Measurements from ENCODE around the gene INPP5E. TPM values are rescaled to one million over a fixed set of nuclear protein-coding genes. Genes with fewer than 3 reads are reported as not detected.

INPP5E gene
- total and polyA plus RNA-seq, 2 experiments from 2014 or later, result 5.8 to 13.4 TPM

- TF ChIP-seq REST (IDR thresholded peaks at IDR 0.05; ENCODE audit: unreplicated experiment), result no peak
- TF ChIP-seq CTCF (conservative IDR thresholded peaks at IDR 0.05; ENCODE audit: low read depth in 2 of 2), result no peak
- TF ChIP-seq POLR2AphosphoS5 (IDR thresholded peaks at IDR 0.05; ENCODE audit: low read depth), result no peak
- no peak for TF ChIP-seq CREB1 (CRISPR knock-in tag; IDR thresholded peaks at IDR 0.05; ENCODE audit: low read depth)
- TF ChIP-seq STAT1 (IDR thresholded peaks at IDR 0.05; ENCODE audit: unreplicated experiment), result no peak
- no peak for TF ChIP-seq EZH2phosphoT487 (IDR thresholded peaks at IDR 0.05; ENCODE audit: unreplicated experiment)
- no peak for TF ChIP-seq NANOG (IDR thresholded peaks at IDR 0.05; ENCODE audit: borderline replicate concordance)
- TF ChIP-seq ETS1 (IDR thresholded peaks at IDR 0.05), result no peak
- TF ChIP-seq ZNF462 (CRISPR knock-in tag; IDR thresholded peaks at IDR 0.05), result no peak
- no peak for TF ChIP-seq JUNB (IDR thresholded peaks at IDR 0.05; ENCODE audit: unreplicated experiment)
- TF ChIP-seq ZNF114 (CRISPR knock-in tag; IDR thresholded peaks at IDR 0.05), result no peak
- no peak for TF ChIP-seq ZNF331 (CRISPR knock-in tag; IDR thresholded peaks at IDR 0.05; ENCODE audit: low read depth)
- no peak for TF ChIP-seq EZH2 (IDR thresholded peaks at IDR 0.05; ENCODE audit: low read depth, unreplicated experiment)
- H3K27ac Mint-ChIP-seq, result no peak overlapping the region
- no peak overlapping the region for H2AFZ ChIP-seq
- ATAC-seq (no peak), DNase-seq (ENCODE audit: low spot score) (no peak)
- peaks cover 7% of the 10 kb centered on the region for H3K27me3 Mint-ChIP-seq (ENCODE audit: insufficient read depth, low read depth, poor library complexity)
- peaks cover 93% of the 10 kb centered on the region for H3K79me2 ChIP-seq (replicated peaks; ENCODE audit: insufficient read depth)
- peaks cover 47% of the 10 kb centered on the region for H4K20me1 ChIP-seq (replicated peaks; ENCODE audit: insufficient read depth)
- H3F3A ChIP-seq (replicated peaks; ENCODE audit: low read depth), result 0 out of 2 replicates have a peak, but pooled peaks cover 6% of the 10 kb centered on the region
- peaks cover 73% of the 10 kb centered on the region for H3K36me3 Mint-ChIP-seq (ENCODE audit: low read depth)
- no peaks in the 10 kb centered on the region for H3K9me3 Mint-ChIP-seq
- H3K4me1 Mint-ChIP-seq, result no peaks in the 10 kb centered on the region
- no peak overlapping the region for H3K4me3 Mint-ChIP-seq
- H3K36me3 ChIP-seq (ENCODE audit: insufficient read depth), result peaks cover 38% of the 10 kb centered on the region
- no peak overlapping the region for H3K4me2 ChIP-seq
- H3K4me3 ChIP-seq, result no peak overlapping the region
- H3K4me1 ChIP-seq (ENCODE audit: insufficient read depth), result no peaks in the 10 kb centered on the region
- no peak overlapping the region for H3K27ac ChIP-seq (ENCODE audit: low read depth)
- no peaks in the 10 kb centered on the region for H3K27me3 ChIP-seq (ENCODE audit: insufficient read depth)
- H3K9me2 ChIP-seq (ENCODE audit: insufficient read depth), result no peaks in the 10 kb centered on the region
These were observed 32.3 kb upstream of the INPP5E start for GRCh38 chr9:136471802-136472487.
